Endodermal cell (in vitro differentiated cells): Measurements from ENCODE around the gene GPR183. TPM values are rescaled to one million over a fixed set of nuclear protein-coding genes. Genes with fewer than 3 reads are reported as not detected.

ENCODE experiments used
- DNase-seq: peaks from one replicate; pipeline ENCODE4 v3.0.0-alpha.2; 2017
- H3K27ac ChIP-seq: 2 replicates; pipeline ENCODE4 v1.5.1; 2013; ENCODE audit warnings: mild to moderate bottlenecking, low read depth, low read length, moderate library complexity
- H3K27me3 ChIP-seq: 2 replicates; pipeline ENCODE4 v1.6.1; 2013; ENCODE audit warnings: mild to moderate bottlenecking, low read length, moderate library complexity; ENCODE audit not compliant: insufficient read depth, control insufficient read depth, poor library complexity, severe bottlenecking
- H3K36me3 ChIP-seq: 2 replicates; pipeline ENCODE4 v1.7.0; 2013; ENCODE audit warnings: mild to moderate bottlenecking, low read length, moderate library complexity; ENCODE audit not compliant: control insufficient read depth, insufficient read depth
- H3K4me1 ChIP-seq: one replicate; pipeline ENCODE4 v1.7.0; 2013; ENCODE audit warnings: low read length; ENCODE audit not compliant: control insufficient read depth, insufficient read depth
- H3K4me3 ChIP-seq: 2 replicates; pipeline ENCODE4 v1.5.1; 2013; ENCODE audit warnings: mild to moderate bottlenecking, low read length, moderate library complexity
- H3K9ac ChIP-seq: 2 replicates; pipeline ENCODE4 v1.6.1; 2013; ENCODE audit warnings: mild to moderate bottlenecking, low read length, moderate library complexity; ENCODE audit not compliant: poor library complexity, severe bottlenecking; ENCODE audit errors: extremely low read depth
- H3K9me3 ChIP-seq: 2 replicates; pipeline ENCODE4 v1.6.1; 2013; ENCODE audit warnings: mild to moderate bottlenecking, low read length, moderate library complexity; ENCODE audit not compliant: control insufficient read depth
- H3K27ac Mint-ChIP-seq: 2 replicates; pipeline ENCODE4 v1.8.0; 2020; ENCODE audit warnings: mixed read lengths
- H3K27me3 Mint-ChIP-seq: 2 replicates; pipeline ENCODE4 v1.8.0; 2021; ENCODE audit warnings: mild to moderate bottlenecking, mixed read lengths; ENCODE audit not compliant: insufficient read depth
- H3K36me3 Mint-ChIP-seq: 2 replicates; pipeline ENCODE4 v1.8.0; 2020; ENCODE audit warnings: low read depth, mixed read lengths
- H3K4me1 Mint-ChIP-seq: 2 replicates; pipeline ENCODE4 v1.8.0; 2020; ENCODE audit warnings: mixed read lengths
- H3K4me3 Mint-ChIP-seq: 2 replicates; pipeline ENCODE4 v1.8.0; 2020; ENCODE audit warnings: mild to moderate bottlenecking, moderate library complexity, mixed read lengths
- H3K9me3 Mint-ChIP-seq: 2 replicates; pipeline ENCODE4 v1.8.0; 2020; ENCODE audit warnings: mild to moderate bottlenecking, mixed read lengths
- WGBS, 2 experiments: methylation state at CpG; one replicate each; pipeline versions ENCODE4 v1.1.5 to v1.1.7; 2013; ENCODE audit warnings: missing lambda C conversion rate in 2 of 2, mixed read lengths in 1 of 2; ENCODE audit not compliant: insufficient coverage in 1 of 2, insufficient read length in 1 of 2; 5-methylcytosine and 5-hydroxymethylcytosine counted together
- total RNA-seq, 2 donors: library from RNA; stranded (reverse); fragmentation: NEBNext Ultra II Directional in 1 of 2; extraction: Animal tissue kit (Norgen Biotek cat#: 25700) in 1 of 2; gene quantifications; 2 replicates in 1 of 2; 3 replicates in 1 of 2; pipeline ENCODE4 v1.2.1, GENCODE V29; 2021
- TF ChIP-seq, protein P1 (sequence below): fragments of 200-600 bp; sonication (generic); conservative IDR thresholded peaks from 2 replicates; pipeline ENCODE4 v1.5.0; 2021; ENCODE audit warnings: antibody characterized with exemption, mild to moderate bottlenecking

Gene GPR183
- total RNA-seq, 2 donors from 2014 or later, result 0.62 TPM; not detected in 1

DNA sequence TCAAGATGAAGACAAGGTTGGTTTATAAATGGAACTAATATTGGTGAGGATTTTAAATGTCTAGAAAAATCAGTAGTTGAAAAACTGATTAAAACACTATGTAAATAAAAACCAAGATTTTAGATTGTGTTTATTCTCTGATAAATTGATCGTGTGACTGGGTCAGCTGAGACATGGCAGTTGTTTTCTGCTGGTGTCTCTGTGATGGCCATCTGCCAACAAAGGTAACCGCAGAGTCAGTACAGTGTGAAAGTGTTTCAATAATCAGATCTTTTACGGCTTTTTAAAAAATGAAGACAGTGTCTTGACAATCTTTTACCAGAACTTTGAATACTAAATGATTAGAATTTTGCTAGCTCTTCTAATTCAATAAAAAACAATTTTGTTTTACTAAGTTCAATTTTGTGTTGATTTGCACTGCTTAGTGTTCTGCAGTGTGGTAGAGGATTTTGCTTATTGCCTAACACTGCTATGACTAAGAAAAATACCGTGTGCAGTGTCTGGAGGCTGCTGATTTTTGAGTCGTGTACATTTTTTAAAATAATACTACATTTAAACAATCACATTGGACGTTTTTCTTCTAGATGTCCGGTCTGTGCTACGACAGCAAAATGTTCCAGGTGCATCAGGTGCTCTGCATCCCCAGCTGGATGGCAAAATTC lies 32.7 kb upstream of the GPR183 start:
- peaks cover 46% of the 10 kb centered on the region for H3K36me3 Mint-ChIP-seq
- no peak overlapping the region for H3K27ac ChIP-seq
- H3K27me3 ChIP-seq, result no peaks in the 10 kb centered on the region
- no peaks in the 10 kb centered on the region for H3K9me3 Mint-ChIP-seq
- H3K4me3 Mint-ChIP-seq, result no peak overlapping the region
- no peaks in the 10 kb centered on the region for H3K4me1 Mint-ChIP-seq
- no peak for DNase-seq
- TF ChIP-seq, protein P1, sequence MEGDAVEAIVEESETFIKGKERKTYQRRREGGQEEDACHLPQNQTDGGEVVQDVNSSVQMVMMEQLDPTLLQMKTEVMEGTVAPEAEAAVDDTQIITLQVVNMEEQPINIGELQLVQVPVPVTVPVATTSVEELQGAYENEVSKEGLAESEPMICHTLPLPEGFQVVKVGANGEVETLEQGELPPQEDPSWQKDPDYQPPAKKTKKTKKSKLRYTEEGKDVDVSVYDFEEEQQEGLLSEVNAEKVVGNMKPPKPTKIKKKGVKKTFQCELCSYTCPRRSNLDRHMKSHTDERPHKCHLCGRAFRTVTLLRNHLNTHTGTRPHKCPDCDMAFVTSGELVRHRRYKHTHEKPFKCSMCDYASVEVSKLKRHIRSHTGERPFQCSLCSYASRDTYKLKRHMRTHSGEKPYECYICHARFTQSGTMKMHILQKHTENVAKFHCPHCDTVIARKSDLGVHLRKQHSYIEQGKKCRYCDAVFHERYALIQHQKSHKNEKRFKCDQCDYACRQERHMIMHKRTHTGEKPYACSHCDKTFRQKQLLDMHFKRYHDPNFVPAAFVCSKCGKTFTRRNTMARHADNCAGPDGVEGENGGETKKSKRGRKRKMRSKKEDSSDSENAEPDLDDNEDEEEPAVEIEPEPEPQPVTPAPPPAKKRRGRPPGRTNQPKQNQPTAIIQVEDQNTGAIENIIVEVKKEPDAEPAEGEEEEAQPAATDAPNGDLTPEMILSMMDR, result no peak
- no peaks in the 10 kb centered on the region for H3K27me3 Mint-ChIP-seq
- H3K9ac ChIP-seq, result no peak overlapping the region
- H3K36me3 ChIP-seq, result peaks cover 56% of the 10 kb centered on the region
- no peaks in the 10 kb centered on the region for H3K4me1 ChIP-seq
- no peaks in the 10 kb centered on the region for H3K9me3 ChIP-seq
- 91 to 100% methylated on average over 5 to 8 of the region's 8 CpGs for WGBS, 2 experiments
- no peak overlapping the region for H3K4me3 ChIP-seq
- no peak overlapping the region for H3K27ac Mint-ChIP-seq

GRCh38 chr13:99339230-99339721 lies 32.1 kb upstream of the GPR183 start:
- H3K9ac ChIP-seq, result no peak overlapping the region
- Mint-ChIP-seq H3K9me3 (no peaks in the 10 kb centered on the region), H3K4me3 (no peak overlapping the region), H3K27ac (peak overlapping the region; percentile 18), H3K36me3 (peaks cover 43% of the 10 kb centered on the region), H3K4me1 (no peaks in the 10 kb centered on the region), H3K27me3 (no peaks in the 10 kb centered on the region)
- H3K36me3 ChIP-seq, result peaks cover 58% of the 10 kb centered on the region
- H3K27me3 ChIP-seq, result no peaks in the 10 kb centered on the region
- no peak for DNase-seq
- H3K27ac ChIP-seq, result no peak overlapping the region
- no peaks in the 10 kb centered on the region for H3K4me1 ChIP-seq
- 92 to 98% methylated on average over 5 of the region's 5 CpGs for WGBS, 2 experiments
- TF ChIP-seq, protein P1, result no peak
- H3K4me3 ChIP-seq, result no peak overlapping the region
- H3K9me3 ChIP-seq, result no peaks in the 10 kb centered on the region

GRCh38 chr13:99335603-99336002 lies 28.4 kb upstream of the GPR183 start:
- no peak overlapping the region for H3K4me3 Mint-ChIP-seq
- no peaks in the 10 kb centered on the region for H3K27me3 Mint-ChIP-seq
- Histone ChIP-seq H3K9me3 (no peaks in the 10 kb centered on the region), H3K9ac (no peak overlapping the region), H3K4me1 (no peaks in the 10 kb centered on the region), H3K27ac (no peak overlapping the region), H3K27me3 (no peaks in the 10 kb centered on the region), H3K36me3 (peaks cover 37% of the 10 kb centered on the region), H3K4me3 (no peak overlapping the region)
- TF ChIP-seq, protein P1, result no peak
- DNase-seq, result no peak
- 98% methylated on average over 3 of the region's 4 CpGs; no CpG with 5 or more reads in 1 of the 2 experiments for WGBS, 2 experiments
- H3K36me3 Mint-ChIP-seq, result peaks cover 23% of the 10 kb centered on the region
- H3K27ac Mint-ChIP-seq, result peak overlapping the region; percentile 38
- H3K4me1 Mint-ChIP-seq, result peaks cover 5% of the 10 kb centered on the region
- H3K9me3 Mint-ChIP-seq, result no peaks in the 10 kb centered on the region
